Fibroblast of lung (primary cell): Measurements from ENCODE around the gene UBN1. TPM values are rescaled to one million over a fixed set of nuclear protein-coding genes. Genes with fewer than 3 reads are reported as not detected.

Experiments
- DNase-seq, 2 donors: peaks; one replicate each; pipeline versions ENCODE4 v3.0.0 to v3.0.0-alpha.2; 2010; ENCODE audit warnings: low read depth in 2 of 2
- H2AFZ ChIP-seq: 2 replicates; pipeline ENCODE4 v1.5.1; 2012; ENCODE audit warnings: low read length, control low read depth, inconsistent platforms
- H3K27ac ChIP-seq: 2 replicates; pipeline ENCODE4 v1.5.1; 2011; ENCODE audit warnings: low read length, control low read depth; ENCODE audit not compliant: insufficient read depth
- H3K27me3 ChIP-seq: 2 replicates; pipeline ENCODE4 v1.5.1; 2011; ENCODE audit warnings: mild to moderate bottlenecking, low read length; ENCODE audit not compliant: control insufficient read depth, insufficient read depth
- H3K36me3 ChIP-seq: 2 replicates; pipeline ENCODE4 v1.5.1; 2011; ENCODE audit warnings: low read length; ENCODE audit not compliant: control insufficient read depth, insufficient read depth
- H3K4me1 ChIP-seq: 2 replicates; pipeline ENCODE4 v1.5.1; 2011; ENCODE audit warnings: low read length; ENCODE audit not compliant: control insufficient read depth, insufficient read depth; ENCODE audit errors: extremely low read depth
- H3K4me2 ChIP-seq: 2 replicates; pipeline ENCODE4 v1.5.1; 2011; ENCODE audit warnings: low read length, control low read depth; ENCODE audit not compliant: insufficient read depth; ENCODE audit errors: extremely low read depth
- H3K4me3 ChIP-seq, 4 experiments: fragments of 200-600 bp in 1 of 4; sonication (generic) in 1 of 4; replicated peaks in 1 of 4; 2 replicates each; pipeline ENCODE4 v1.5.1; 2011 to 2016; ENCODE audit warnings: low read length in 4 of 4, low read depth in 3 of 4, mild to moderate bottlenecking in 3 of 4, control low read depth in 2 of 4, inconsistent platforms in 1 of 4, mixed read lengths in 1 of 4; ENCODE audit not compliant: insufficient read depth in 1 of 4; ENCODE audit errors: control extremely low read depth in 1 of 4
- H3K79me2 ChIP-seq: 2 replicates; pipeline ENCODE4 v1.5.1; 2012; ENCODE audit warnings: mild to moderate bottlenecking, low read length, inconsistent platforms; ENCODE audit not compliant: control insufficient read depth, insufficient read depth
- H3K9ac ChIP-seq: 2 replicates; pipeline ENCODE4 v1.5.1; 2011; ENCODE audit warnings: mild to moderate bottlenecking, low read length, control low read depth; ENCODE audit not compliant: insufficient read depth
- H3K9me3 ChIP-seq: 2 replicates; pipeline ENCODE4 v1.5.1; 2012; ENCODE audit warnings: low read depth, low read length; ENCODE audit not compliant: control insufficient read depth, insufficient read depth
- H4K20me1 ChIP-seq: 2 replicates; pipeline ENCODE4 v1.5.1; 2011; ENCODE audit warnings: low read length; ENCODE audit not compliant: control insufficient read depth, insufficient read depth; ENCODE audit errors: extremely low read depth
- EZH2 ChIP-seq: IDR thresholded peaks from 2 replicates; pipeline ENCODE4 v1.5.1; 2012; ENCODE audit warnings: low read length, control low read depth, mild to moderate bottlenecking; ENCODE audit errors: missing control alignments
- polyA plus RNA-seq, 2 donors: library from polyadenylated mRNA; depleted of rRNA in 1 of 2; stranded (reverse) in 1 of 2; unstranded in 1 of 2; fragments of >200 nt; gene quantifications; 2 replicates each; pipeline ENCODE4 v1.2.1, GENCODE V29; 2011 to 2012; ENCODE audit warnings: missing spikeins in 1 of 2
- total RNA-seq: library from RNA; depleted of rRNA; stranded (reverse); fragments of >200 nt; gene quantifications from 2 replicates; pipeline ENCODE4 v1.2.1, GENCODE V29; 2014
- TF ChIP-seq, protein P1 (sequence below), 2 donors: IDR thresholded peaks in 1 of 2; conservative IDR thresholded peaks in 1 of 2; 1 replicate in 1 of 2; 2 replicates in 1 of 2; pipeline ENCODE4 v1.5.1; 2011 to 2012; ENCODE audit warnings: low read length in 2 of 2, control low read depth in 1 of 2, inconsistent platforms in 1 of 2, low read depth in 1 of 2, mild to moderate bottlenecking in 1 of 2

Gene UBN1
- total and polyA plus RNA-seq, 2 donors (not counting 1 experiment from before 2014, with no cell fraction given) = 13.6 to 21.1 TPM

DNA sequence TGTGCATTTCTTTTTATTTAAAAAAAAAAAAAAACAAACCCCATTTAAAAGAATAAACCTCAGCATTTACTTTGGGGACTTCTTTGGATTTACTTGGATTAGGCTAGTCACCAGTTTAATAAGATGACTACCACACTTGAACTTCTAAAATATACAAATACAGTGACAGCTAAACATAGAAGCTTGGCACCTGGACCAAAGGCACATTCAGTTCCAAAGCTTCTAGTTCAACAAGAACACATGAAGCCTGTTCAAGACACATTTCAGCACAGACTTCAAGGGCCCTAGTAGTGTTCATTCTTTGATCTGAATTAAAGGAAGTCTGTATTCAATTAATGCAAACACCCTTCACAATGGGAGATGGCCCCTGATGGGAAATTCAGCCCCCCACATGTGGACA lies 33.2 kb upstream of the UBN1 start:
- Histone ChIP-seq H3K27me3 (no peaks in the 10 kb centered on the region), H3K4me3 (no peak overlapping the region), H4K20me1 (no peaks in the 10 kb centered on the region), H3K36me3 (peaks cover 22% of the 10 kb centered on the region), H3K27ac (no peak overlapping the region), H3K79me2 (no peaks in the 10 kb centered on the region), H2AFZ (no peak overlapping the region), H3K4me1 (no peaks in the 10 kb centered on the region), H3K4me2 (no peak overlapping the region), H3K9me3 (no peaks in the 10 kb centered on the region), H3K9ac (no peak overlapping the region)
- DNase-seq = no peak
- TF ChIP-seq, protein P1, sequence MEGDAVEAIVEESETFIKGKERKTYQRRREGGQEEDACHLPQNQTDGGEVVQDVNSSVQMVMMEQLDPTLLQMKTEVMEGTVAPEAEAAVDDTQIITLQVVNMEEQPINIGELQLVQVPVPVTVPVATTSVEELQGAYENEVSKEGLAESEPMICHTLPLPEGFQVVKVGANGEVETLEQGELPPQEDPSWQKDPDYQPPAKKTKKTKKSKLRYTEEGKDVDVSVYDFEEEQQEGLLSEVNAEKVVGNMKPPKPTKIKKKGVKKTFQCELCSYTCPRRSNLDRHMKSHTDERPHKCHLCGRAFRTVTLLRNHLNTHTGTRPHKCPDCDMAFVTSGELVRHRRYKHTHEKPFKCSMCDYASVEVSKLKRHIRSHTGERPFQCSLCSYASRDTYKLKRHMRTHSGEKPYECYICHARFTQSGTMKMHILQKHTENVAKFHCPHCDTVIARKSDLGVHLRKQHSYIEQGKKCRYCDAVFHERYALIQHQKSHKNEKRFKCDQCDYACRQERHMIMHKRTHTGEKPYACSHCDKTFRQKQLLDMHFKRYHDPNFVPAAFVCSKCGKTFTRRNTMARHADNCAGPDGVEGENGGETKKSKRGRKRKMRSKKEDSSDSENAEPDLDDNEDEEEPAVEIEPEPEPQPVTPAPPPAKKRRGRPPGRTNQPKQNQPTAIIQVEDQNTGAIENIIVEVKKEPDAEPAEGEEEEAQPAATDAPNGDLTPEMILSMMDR (conservative IDR thresholded peaks at IDR 0.05 in 1 of 2, IDR thresholded peaks at IDR 0.05 in 1 of 2; ENCODE audit: low read depth in 1 of 2, low read length in 2 of 2) = no peak
- TF ChIP-seq EZH2 = no peak

DNA sequence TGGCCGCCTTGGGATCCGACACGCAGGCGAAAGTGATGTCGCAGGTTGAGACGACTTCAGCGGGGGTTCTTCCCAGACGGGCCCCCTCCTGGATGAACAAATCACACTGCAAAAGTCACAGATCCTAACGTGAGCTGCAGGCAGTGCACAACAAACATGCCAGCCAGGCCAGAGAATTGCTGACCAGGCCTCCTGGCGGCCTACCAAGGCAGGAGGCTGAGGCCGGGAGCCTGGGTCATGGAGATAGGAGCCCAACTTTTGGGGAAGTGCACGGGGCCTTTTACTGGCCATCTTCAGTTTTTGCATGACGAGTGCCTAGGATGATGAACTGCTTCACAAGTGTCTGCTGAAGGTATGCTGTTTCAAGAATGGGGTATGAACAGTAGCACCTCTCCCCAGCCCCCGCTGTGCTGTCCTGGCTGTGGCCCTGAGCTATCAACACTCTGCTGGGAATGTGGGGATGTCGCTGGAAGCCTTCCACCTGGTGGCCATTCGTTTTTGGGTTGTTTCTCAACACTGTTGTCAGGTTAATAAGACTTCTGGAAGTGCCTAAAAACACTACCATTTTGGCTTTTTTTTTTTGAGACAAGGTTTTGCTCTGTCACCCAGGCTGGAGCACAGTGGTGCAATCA lies 32.6 kb upstream of the UBN1 start:
- no peak for DNase-seq
- H3K27me3 ChIP-seq = no peaks in the 10 kb centered on the region
- H3K79me2 ChIP-seq = no peaks in the 10 kb centered on the region
- H3K4me1 ChIP-seq = no peaks in the 10 kb centered on the region
- no peak overlapping the region for H3K27ac ChIP-seq
- no peak overlapping the region for H3K9ac ChIP-seq
- H3K9me3 ChIP-seq = no peaks in the 10 kb centered on the region
- no peak overlapping the region for H2AFZ ChIP-seq
- H3K4me2 ChIP-seq = no peak overlapping the region
- TF ChIP-seq, protein P1 (conservative IDR thresholded peaks at IDR 0.05 in 1 of 2, IDR thresholded peaks at IDR 0.05 in 1 of 2; ENCODE audit: low read depth in 1 of 2, low read length in 2 of 2) = no peak
- TF ChIP-seq EZH2 = no peak
- no peaks in the 10 kb centered on the region for H4K20me1 ChIP-seq
- peaks cover 22% of the 10 kb centered on the region for H3K36me3 ChIP-seq
- no peak overlapping the region for H3K4me3 ChIP-seq

DNA sequence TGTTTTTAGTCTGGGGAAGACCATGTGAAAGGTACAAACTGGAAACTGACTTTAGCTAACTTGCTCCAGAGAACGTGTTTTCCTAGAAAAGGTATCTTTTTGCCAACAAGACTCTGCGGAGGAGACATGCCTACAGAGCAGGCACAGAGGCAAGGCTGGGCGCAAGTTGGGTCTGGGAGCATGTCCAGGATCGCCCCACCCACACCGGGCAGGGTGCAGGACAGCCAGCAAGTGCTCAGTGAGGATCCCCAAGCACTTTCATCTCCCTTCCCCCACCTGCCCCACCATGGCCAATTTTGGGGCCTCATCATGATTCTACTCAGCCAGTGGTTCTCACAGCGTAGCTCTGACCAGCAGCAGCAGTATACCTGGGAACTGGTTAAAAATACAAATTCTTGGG lies 26.6 kb upstream of the UBN1 start:
- no peaks in the 10 kb centered on the region for H4K20me1 ChIP-seq
- no peaks in the 10 kb centered on the region for H3K9me3 ChIP-seq
- no peaks in the 10 kb centered on the region for H3K4me1 ChIP-seq
- no peaks in the 10 kb centered on the region for H3K79me2 ChIP-seq
- no peak overlapping the region for H3K4me3 ChIP-seq
- TF ChIP-seq, protein P1 (conservative IDR thresholded peaks at IDR 0.05 in 1 of 2, IDR thresholded peaks at IDR 0.05 in 1 of 2; ENCODE audit: low read depth in 1 of 2, low read length in 2 of 2) = no peak
- no peak for TF ChIP-seq EZH2
- DNase-seq = no peak
- H2AFZ ChIP-seq = no peak overlapping the region
- peaks cover 27% of the 10 kb centered on the region for H3K36me3 ChIP-seq
- no peak overlapping the region for H3K27ac ChIP-seq
- no peaks in the 10 kb centered on the region for H3K27me3 ChIP-seq
- no peak overlapping the region for H3K4me2 ChIP-seq
- no peak overlapping the region for H3K9ac ChIP-seq
